Measurements from ENCODE around the gene ZFYVE1.

ZFYVE1 gene

DNA sequence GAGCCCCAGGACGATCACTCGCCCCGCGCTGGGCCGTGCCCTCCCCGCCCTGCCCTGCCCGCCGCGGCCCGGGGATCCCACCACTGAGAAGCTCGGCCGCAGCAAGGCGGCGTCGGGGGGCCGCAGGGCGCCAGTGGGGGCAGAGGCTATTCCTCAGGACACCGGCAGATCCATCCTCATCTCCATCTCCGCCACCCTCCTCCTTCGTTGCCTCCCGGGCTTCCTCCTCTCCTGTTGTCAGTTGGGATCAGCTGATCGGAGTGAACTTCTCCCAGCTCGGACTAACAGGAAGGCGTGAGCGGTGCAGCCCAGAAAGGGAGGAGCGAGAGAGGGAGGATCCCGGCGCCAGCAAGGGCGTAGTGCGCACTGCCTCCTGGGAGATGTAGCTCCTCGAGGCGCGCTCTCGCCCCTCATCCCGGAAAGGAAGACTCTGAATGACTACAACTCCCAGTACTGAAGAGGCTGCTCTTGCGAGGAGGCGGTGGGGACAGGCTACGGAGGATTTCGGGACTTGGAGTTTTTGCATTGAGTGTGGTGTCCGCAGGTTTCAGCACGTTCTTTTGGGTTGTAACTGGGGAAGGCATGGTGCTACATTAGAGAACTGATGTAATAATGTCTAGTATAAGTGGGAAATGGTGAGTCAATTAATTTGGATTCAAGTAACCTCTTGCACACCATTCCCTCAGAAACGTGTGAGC is at the start of gene ZFYVE1:
ZFYVE1 (minus strand) TSS at position 262 of the 698 bp plus-strand sequence. CDS start 2,598 bp downstream, outside the sequence.
- DNase-seq (ENCODE audit: extremely low read depth, low read depth), result peak; percentile 95
- TF ChIP-seq CTCF (IDR thresholded peaks at IDR 0.05; ENCODE audit: low read depth, low read length, missing control alignments), result no peak
- H3K4me3 ChIP-seq (replicated peaks; ENCODE audit: low read depth, low read length), result peak within 1 kb of the TSS; percentile 71

DNA sequence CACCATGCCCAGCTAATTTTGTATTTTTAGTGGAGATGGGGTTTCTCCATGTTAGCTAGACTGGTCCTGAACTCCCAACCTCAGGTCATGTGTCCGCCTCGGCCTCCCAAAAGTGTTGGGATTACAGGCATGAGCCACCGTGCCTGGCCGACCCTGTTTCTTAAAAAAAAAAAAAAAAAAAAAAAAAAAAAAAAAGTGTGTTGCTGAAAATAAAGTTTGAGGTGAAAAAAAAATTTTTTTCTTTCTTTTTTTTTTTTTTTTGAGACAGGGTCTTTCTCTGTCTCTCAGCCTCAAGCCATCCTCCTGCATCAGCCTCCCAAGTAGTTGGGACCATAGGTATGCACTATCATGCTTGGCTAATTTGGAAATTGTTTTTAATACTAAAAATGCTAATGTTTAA is 42.7 kb upstream of the ZFYVE1 start:
- TF ChIP-seq CTCF (IDR thresholded peaks at IDR 0.05; ENCODE audit: low read depth, low read length, missing control alignments), result no peak
- H3K4me3 ChIP-seq (replicated peaks; ENCODE audit: low read depth, low read length), result no peak overlapping the region
- DNase-seq (ENCODE audit: extremely low read depth, low read depth), result no peak

DNA sequence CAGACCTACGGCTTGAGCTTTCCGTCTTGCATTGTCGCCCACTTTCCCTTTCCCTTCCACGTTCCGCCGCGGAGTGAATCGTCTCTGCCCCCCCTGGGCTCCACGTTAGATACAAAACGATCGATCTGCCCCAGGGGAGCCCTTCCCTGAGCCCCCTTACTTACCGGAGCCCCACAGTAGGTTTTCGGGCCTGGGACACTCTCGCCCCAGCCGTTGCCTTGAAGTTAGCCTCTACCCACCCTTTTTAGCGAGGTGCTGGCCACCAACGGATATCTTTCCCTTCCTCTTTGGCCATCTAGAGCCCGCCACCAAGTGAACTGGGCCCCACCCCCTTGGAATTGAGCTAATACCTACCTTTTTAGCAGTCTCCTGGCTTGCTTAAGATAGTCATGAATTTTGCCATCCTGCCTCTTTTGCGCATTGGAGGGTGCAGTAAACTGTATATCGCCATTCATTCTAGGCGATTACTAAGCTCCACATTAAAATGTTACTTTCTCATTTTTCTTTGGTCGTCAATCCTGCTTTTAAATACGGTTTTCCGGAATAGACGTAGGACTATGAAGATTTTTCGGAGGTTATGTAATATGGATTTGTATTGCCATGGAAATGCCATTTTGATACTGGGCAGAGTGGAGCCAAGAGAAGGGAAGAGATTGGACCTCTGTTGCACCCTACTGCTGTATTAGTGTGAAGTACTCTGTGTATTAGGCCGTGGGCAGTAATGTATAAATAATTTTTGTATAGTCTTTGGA is 32.2 kb upstream of the ZFYVE1 start:
- no peak for DNase-seq (ENCODE audit: extremely low read depth, low read depth)
- TF ChIP-seq CTCF (IDR thresholded peaks at IDR 0.05; ENCODE audit: low read depth, low read length, missing control alignments), result no peak
- peak overlapping the region; percentile 77 for H3K4me3 ChIP-seq (replicated peaks; ENCODE audit: low read depth, low read length)

DNA sequence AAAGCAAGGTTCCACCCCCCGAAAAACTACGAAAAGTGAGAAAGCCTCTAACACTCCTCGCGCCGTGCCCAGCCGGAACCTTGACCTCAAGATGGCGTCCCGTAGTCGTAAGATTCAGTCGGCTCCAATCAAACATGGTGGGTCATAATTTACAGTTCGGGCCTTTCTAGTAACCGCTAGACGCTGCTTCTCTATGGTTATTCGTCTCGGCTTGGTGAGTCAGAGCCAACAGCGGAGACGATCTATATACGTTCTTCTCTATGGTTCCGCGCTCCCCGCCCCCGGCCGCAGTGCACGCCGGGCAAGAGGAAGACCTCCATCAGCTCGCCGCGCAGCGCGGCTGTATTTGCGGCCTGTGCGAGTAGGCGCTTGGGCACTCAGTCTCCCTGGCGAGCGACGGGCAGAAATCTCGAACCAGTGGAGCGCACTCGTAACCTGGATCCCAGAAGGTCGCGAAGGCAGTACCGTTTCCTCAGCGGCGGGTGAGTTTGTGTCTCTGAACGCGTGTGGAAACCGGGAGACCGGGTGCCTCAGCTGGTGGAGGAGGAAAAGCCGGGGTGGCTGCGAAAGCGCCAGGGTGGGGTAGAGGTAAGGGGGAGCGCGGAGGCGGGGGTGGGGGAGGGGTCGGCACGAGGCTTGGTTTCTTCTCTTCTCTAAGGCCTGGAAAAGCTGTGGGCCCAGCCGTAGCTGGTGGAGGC is 31.5 kb upstream of the ZFYVE1 start, which contains the start of gene RBM25:
RBM25 (plus strand) TSS at position 311 of the 698 bp plus-strand sequence. CDS start 13,108 bp downstream, outside the sequence.
- DNase-seq (ENCODE audit: extremely low read depth, low read depth), result peak; percentile 98
- TF ChIP-seq CTCF (IDR thresholded peaks at IDR 0.05; ENCODE audit: low read depth, low read length, missing control alignments), result no peak
- peak within 1 kb of the TSS; percentile 77 for H3K4me3 ChIP-seq (replicated peaks; ENCODE audit: low read depth, low read length)

- TF ChIP-seq CTCF (IDR thresholded peaks at IDR 0.05; ENCODE audit: low read depth, low read length, missing control alignments), result no peak
Observed at GRCh38 chr14:73057944-73058223, 31.0 kb upstream of the ZFYVE1 start.

DNA sequence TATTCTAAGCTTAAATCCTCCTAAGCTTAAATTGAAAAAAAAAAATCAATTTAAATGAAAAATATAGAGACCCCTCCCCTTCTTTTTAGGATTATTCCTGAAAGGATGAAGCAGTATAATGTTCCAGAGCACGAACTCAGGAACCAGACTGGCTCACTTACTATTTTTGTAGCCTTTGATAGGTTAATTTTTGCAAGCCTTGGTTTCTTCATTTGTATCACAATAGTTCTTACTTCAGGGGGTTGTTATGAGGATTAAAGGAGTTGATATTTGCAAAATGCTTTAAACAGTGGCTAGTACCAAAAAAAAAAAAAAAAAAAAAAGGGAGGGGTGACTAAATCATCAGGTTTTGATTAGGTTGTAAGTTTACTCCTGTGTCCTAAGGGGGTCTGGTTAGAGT is 28.3 kb upstream of the ZFYVE1 start:
- no peak for TF ChIP-seq CTCF (IDR thresholded peaks at IDR 0.05; ENCODE audit: low read depth, low read length, missing control alignments)
- no peak overlapping the region for H3K4me3 ChIP-seq (replicated peaks; ENCODE audit: low read depth, low read length)
- DNase-seq (ENCODE audit: extremely low read depth, low read depth), result no peak

More at GRCh38 chr14:73057944-73058223, 31.0 kb upstream of the ZFYVE1 start:
- DNase-seq (ENCODE audit: extremely low read depth, low read depth), result no peak
- peak overlapping the region; percentile 77 for H3K4me3 ChIP-seq (replicated peaks; ENCODE audit: low read depth, low read length)

Data from HFF-Myc (cell line).